Neural cell (in vitro differentiated cells): Measurements from ENCODE around the gene IL12RB1.

ENCODE experiments used
- POLR2AphosphoS5 ChIP-seq: IDR thresholded peaks from 2 replicates; pipeline ENCODE4 v1.6.1; 2012
- TF ChIP-seq, protein P1 (sequence below): fragments of 450-650 bp; IDR thresholded peaks from 2 replicates; pipeline ENCODE4 v1.5.1; 2014; ENCODE audit warnings: antibody characterized with exemption, mild to moderate bottlenecking, moderate library complexity; ENCODE audit not compliant: poor library complexity, severe bottlenecking
- TF ChIP-seq, protein P2 (sequence below): IDR thresholded peaks from 2 replicates; pipeline ENCODE4 v1.6.1; 2012; ENCODE audit warnings: borderline replicate concordance

DNA sequence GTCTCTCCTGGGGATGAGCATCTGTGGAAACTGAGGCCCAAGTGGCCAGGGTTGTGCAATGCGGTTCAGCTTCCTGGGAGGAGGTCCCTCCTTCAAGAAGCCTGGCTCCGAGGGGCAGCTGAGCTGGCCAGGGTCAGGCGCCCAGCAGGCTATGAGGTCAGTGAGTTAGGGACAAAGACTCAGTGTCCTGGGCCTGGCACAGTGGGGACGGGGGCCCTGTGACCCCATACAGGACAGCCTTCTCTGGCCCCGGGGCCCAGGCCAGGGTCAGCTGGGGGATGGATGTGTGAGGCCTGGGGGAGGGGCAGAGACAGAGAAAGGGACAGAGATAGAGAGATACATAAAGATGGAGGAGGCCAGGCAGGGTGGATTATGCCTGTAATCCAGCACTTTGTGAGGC, 3.0 kb upstream of the IL12RB1 start:
- TF ChIP-seq, protein P1, sequence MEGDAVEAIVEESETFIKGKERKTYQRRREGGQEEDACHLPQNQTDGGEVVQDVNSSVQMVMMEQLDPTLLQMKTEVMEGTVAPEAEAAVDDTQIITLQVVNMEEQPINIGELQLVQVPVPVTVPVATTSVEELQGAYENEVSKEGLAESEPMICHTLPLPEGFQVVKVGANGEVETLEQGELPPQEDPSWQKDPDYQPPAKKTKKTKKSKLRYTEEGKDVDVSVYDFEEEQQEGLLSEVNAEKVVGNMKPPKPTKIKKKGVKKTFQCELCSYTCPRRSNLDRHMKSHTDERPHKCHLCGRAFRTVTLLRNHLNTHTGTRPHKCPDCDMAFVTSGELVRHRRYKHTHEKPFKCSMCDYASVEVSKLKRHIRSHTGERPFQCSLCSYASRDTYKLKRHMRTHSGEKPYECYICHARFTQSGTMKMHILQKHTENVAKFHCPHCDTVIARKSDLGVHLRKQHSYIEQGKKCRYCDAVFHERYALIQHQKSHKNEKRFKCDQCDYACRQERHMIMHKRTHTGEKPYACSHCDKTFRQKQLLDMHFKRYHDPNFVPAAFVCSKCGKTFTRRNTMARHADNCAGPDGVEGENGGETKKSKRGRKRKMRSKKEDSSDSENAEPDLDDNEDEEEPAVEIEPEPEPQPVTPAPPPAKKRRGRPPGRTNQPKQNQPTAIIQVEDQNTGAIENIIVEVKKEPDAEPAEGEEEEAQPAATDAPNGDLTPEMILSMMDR, result no peak
- TF ChIP-seq, protein P2, sequence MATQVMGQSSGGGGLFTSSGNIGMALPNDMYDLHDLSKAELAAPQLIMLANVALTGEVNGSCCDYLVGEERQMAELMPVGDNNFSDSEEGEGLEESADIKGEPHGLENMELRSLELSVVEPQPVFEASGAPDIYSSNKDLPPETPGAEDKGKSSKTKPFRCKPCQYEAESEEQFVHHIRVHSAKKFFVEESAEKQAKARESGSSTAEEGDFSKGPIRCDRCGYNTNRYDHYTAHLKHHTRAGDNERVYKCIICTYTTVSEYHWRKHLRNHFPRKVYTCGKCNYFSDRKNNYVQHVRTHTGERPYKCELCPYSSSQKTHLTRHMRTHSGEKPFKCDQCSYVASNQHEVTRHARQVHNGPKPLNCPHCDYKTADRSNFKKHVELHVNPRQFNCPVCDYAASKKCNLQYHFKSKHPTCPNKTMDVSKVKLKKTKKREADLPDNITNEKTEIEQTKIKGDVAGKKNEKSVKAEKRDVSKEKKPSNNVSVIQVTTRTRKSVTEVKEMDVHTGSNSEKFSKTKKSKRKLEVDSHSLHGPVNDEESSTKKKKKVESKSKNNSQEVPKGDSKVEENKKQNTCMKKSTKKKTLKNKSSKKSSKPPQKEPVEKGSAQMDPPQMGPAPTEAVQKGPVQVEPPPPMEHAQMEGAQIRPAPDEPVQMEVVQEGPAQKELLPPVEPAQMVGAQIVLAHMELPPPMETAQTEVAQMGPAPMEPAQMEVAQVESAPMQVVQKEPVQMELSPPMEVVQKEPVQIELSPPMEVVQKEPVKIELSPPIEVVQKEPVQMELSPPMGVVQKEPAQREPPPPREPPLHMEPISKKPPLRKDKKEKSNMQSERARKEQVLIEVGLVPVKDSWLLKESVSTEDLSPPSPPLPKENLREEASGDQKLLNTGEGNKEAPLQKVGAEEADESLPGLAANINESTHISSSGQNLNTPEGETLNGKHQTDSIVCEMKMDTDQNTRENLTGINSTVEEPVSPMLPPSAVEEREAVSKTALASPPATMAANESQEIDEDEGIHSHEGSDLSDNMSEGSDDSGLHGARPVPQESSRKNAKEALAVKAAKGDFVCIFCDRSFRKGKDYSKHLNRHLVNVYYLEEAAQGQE, result no peak
- no peak for TF ChIP-seq POLR2AphosphoS5
